Measurements from ENCODE around the gene MUC5AC.
"Not testable (repeated sequence)": the region's sequence is repeated elsewhere in the genome, so short reads cannot be mapped to it uniquely, and the experiment has no call there.

The MUC5AC gene

GRCh38 chr11:1207401-1208143, 49.8 kb downstream of the MUC5AC start:
- no peak for TF ChIP-seq CTCF (conservative IDR thresholded peaks at IDR 0.05; ENCODE audit: low read length)
- no peak overlapping the region for H3K4me3 ChIP-seq (ENCODE audit: low read length)
- no peak for DNase-seq (ENCODE audit: low read depth)

GRCh38 chr11:1208144-1208393, 50.3 kb downstream of the MUC5AC start:
- no peak for DNase-seq (ENCODE audit: low read depth)
- no peak for TF ChIP-seq CTCF (conservative IDR thresholded peaks at IDR 0.05; ENCODE audit: low read length)
- no peak overlapping the region for H3K4me3 ChIP-seq (ENCODE audit: low read length)

- no peak overlapping the region for H3K4me3 ChIP-seq (ENCODE audit: low read length)
- TF ChIP-seq CTCF (conservative IDR thresholded peaks at IDR 0.05; ENCODE audit: low read length) = no peak
- no peak for DNase-seq (ENCODE audit: low read depth)
Measured at GRCh38 chr11:1208394-1209261, 50.9 kb downstream of the MUC5AC start.

GRCh38 chr11:1209371-1210057, 51.8 kb downstream of the MUC5AC start:
- H3K4me3 ChIP-seq (ENCODE audit: low read length) = no peak overlapping the region
- TF ChIP-seq CTCF (conservative IDR thresholded peaks at IDR 0.05; ENCODE audit: low read length) = no peak
- DNase-seq (ENCODE audit: low read depth) = no peak

GRCh38 chr11:1211838-1212237, 54.1 kb downstream of the MUC5AC start:
- DNase-seq (ENCODE audit: low read depth) = no peak

GRCh38 chr11:1215826-1216225, 58.1 kb downstream of the MUC5AC start:
- not testable (repeated sequence) for H3K4me3 ChIP-seq (ENCODE audit: low read length); DNase-seq (ENCODE audit: low read depth)

More at GRCh38 chr11:1211838-1212237, 54.1 kb downstream of the MUC5AC start:
- no peak overlapping the region for H3K4me3 ChIP-seq (ENCODE audit: low read length)
- TF ChIP-seq CTCF (conservative IDR thresholded peaks at IDR 0.05; ENCODE audit: low read length) = no peak

GRCh38 chr11:1217151-1217550, 59.4 kb downstream of the MUC5AC start:
- no peak for TF ChIP-seq CTCF (conservative IDR thresholded peaks at IDR 0.05; ENCODE audit: low read length)
- no peak overlapping the region for H3K4me3 ChIP-seq (ENCODE audit: low read length)
- no peak for DNase-seq (ENCODE audit: low read depth)
